ENCODE data around the gene MINDY1.

The MINDY1 gene

GRCh38 chr1:150964164-150964489, 42.6 kb downstream of the MINDY1 start:
- no peak overlapping the region for H3K4me3 ChIP-seq (ENCODE audit: low read length in 2 of 2)
- no peaks in the 10 kb centered on the region for H3K4me1 ChIP-seq (ENCODE audit: control insufficient read depth, insufficient read depth, low read length)
- H3K27me3 ChIP-seq (ENCODE audit: control insufficient read depth in 1 of 2, insufficient read depth in 2 of 2, low read length in 2 of 2), result no peaks in the 10 kb centered on the region
- H3K9me3 ChIP-seq (ENCODE audit: control insufficient read depth in 2 of 2, low read length in 2 of 2), result no peaks in the 10 kb centered on the region
- peaks cover 75 to 79% of the 10 kb centered on the region in 2 donors for H3K36me3 ChIP-seq (ENCODE audit: control insufficient read depth in 2 of 2, insufficient read depth in 2 of 2, low read length in 2 of 2)
- H3K9ac ChIP-seq (ENCODE audit: low read length in 2 of 2), result peak overlapping the region in 1 of 2 donors; percentile 13
- no peak overlapping the region for H3K27ac ChIP-seq (ENCODE audit: low read length)

GRCh38 chr1:150963321-150964163, 43.2 kb downstream of the MINDY1 start:
- no peaks in the 10 kb centered on the region for H3K27me3 ChIP-seq (ENCODE audit: control insufficient read depth in 1 of 2, insufficient read depth in 2 of 2, low read length in 2 of 2)
- H3K4me1 ChIP-seq (ENCODE audit: control insufficient read depth, insufficient read depth, low read length), result no peaks in the 10 kb centered on the region
- H3K4me3 ChIP-seq (ENCODE audit: low read length in 2 of 2), result no peak overlapping the region
- no peaks in the 10 kb centered on the region for H3K9me3 ChIP-seq (ENCODE audit: control insufficient read depth in 2 of 2, low read length in 2 of 2)
- no peak overlapping the region for H3K27ac ChIP-seq (ENCODE audit: low read length)
- no peak overlapping the region for H3K9ac ChIP-seq (ENCODE audit: low read length in 2 of 2)
- H3K36me3 ChIP-seq (ENCODE audit: control insufficient read depth in 2 of 2, insufficient read depth in 2 of 2, low read length in 2 of 2), result peaks cover 76 to 80% of the 10 kb centered on the region in 2 donors

GRCh38 chr1:150961756-150962155, 44.9 kb downstream of the MINDY1 start:
- Histone ChIP-seq H3K36me3 (ENCODE audit: control insufficient read depth in 2 of 2, insufficient read depth in 2 of 2, low read length in 2 of 2) (peaks cover 63 to 69% of the 10 kb centered on the region in 2 donors), H3K4me3 (ENCODE audit: low read length in 2 of 2) (no peak overlapping the region), H3K27ac (ENCODE audit: low read length) (no peak overlapping the region), H3K4me1 (ENCODE audit: control insufficient read depth, insufficient read depth, low read length) (no peaks in the 10 kb centered on the region), H3K9me3 (ENCODE audit: control insufficient read depth in 2 of 2, low read length in 2 of 2) (no peaks in the 10 kb centered on the region), H3K27me3 (ENCODE audit: control insufficient read depth in 1 of 2, insufficient read depth in 2 of 2, low read length in 2 of 2) (no peaks in the 10 kb centered on the region), H3K9ac (ENCODE audit: low read length in 2 of 2) (no peak overlapping the region)

- Histone ChIP-seq H3K4me1 (ENCODE audit: control insufficient read depth, insufficient read depth, low read length) (no peaks in the 10 kb centered on the region), H3K4me3 (ENCODE audit: low read length in 2 of 2) (no peak overlapping the region), H3K9me3 (ENCODE audit: control insufficient read depth in 2 of 2, low read length in 2 of 2) (no peaks in the 10 kb centered on the region), H3K36me3 (ENCODE audit: control insufficient read depth in 2 of 2, insufficient read depth in 2 of 2, low read length in 2 of 2) (peaks cover 52 to 59% of the 10 kb centered on the region in 2 donors), H3K27ac (ENCODE audit: low read length) (no peak overlapping the region), H3K27me3 (ENCODE audit: control insufficient read depth in 1 of 2, insufficient read depth in 2 of 2, low read length in 2 of 2) (no peaks in the 10 kb centered on the region), H3K9ac (ENCODE audit: low read length in 2 of 2) (no peak overlapping the region)
Measured at GRCh38 chr1:150960646-150961045, 46.1 kb downstream of the MINDY1 start.

GRCh38 chr1:150957666-150958065, 49.0 kb downstream of the MINDY1 start:
- H3K27ac ChIP-seq (ENCODE audit: low read length), result no peak overlapping the region
- H3K9me3 ChIP-seq (ENCODE audit: control insufficient read depth in 2 of 2, low read length in 2 of 2), result no peaks in the 10 kb centered on the region
- no peak overlapping the region for H3K4me3 ChIP-seq (ENCODE audit: low read length in 2 of 2)
- H3K36me3 ChIP-seq (ENCODE audit: control insufficient read depth in 2 of 2, insufficient read depth in 2 of 2, low read length in 2 of 2), result peaks cover 39 to 57% of the 10 kb centered on the region in 2 donors
- no peaks in the 10 kb centered on the region for H3K4me1 ChIP-seq (ENCODE audit: control insufficient read depth, insufficient read depth, low read length)
- H3K27me3 ChIP-seq (ENCODE audit: control insufficient read depth in 1 of 2, insufficient read depth in 2 of 2, low read length in 2 of 2), result no peaks in the 10 kb centered on the region
- no peak overlapping the region for H3K9ac ChIP-seq (ENCODE audit: low read length in 2 of 2)

- Histone ChIP-seq H3K36me3 (ENCODE audit: control insufficient read depth in 2 of 2, insufficient read depth in 2 of 2, low read length in 2 of 2) (peaks cover 33 to 54% of the 10 kb centered on the region in 2 donors), H3K27ac (ENCODE audit: low read length) (no peak overlapping the region)
Measured at GRCh38 chr1:150955280-150955679, 51.4 kb downstream of the MINDY1 start.

GRCh38 chr1:150954708-150955107, 52.0 kb downstream of the MINDY1 start:
- no peaks in the 10 kb centered on the region for H3K27me3 ChIP-seq (ENCODE audit: control insufficient read depth in 1 of 2, insufficient read depth in 2 of 2, low read length in 2 of 2)
- H3K36me3 ChIP-seq (ENCODE audit: control insufficient read depth in 2 of 2, insufficient read depth in 2 of 2, low read length in 2 of 2), result peaks cover 33 to 53% of the 10 kb centered on the region in 2 donors
- no peaks in the 10 kb centered on the region for H3K4me1 ChIP-seq (ENCODE audit: control insufficient read depth, insufficient read depth, low read length)
- H3K9ac ChIP-seq (ENCODE audit: low read length in 2 of 2), result no peak overlapping the region
- H3K27ac ChIP-seq (ENCODE audit: low read length), result no peak overlapping the region
- no peak overlapping the region for H3K4me3 ChIP-seq (ENCODE audit: low read length in 2 of 2)
- no peaks in the 10 kb centered on the region for H3K9me3 ChIP-seq (ENCODE audit: control insufficient read depth in 2 of 2, low read length in 2 of 2)

More at GRCh38 chr1:150955280-150955679, 51.4 kb downstream of the MINDY1 start:
- no peak overlapping the region for H3K4me3 ChIP-seq (ENCODE audit: low read length in 2 of 2)
- H3K9ac ChIP-seq (ENCODE audit: low read length in 2 of 2), result no peak overlapping the region
- no peaks in the 10 kb centered on the region for H3K9me3 ChIP-seq (ENCODE audit: control insufficient read depth in 2 of 2, low read length in 2 of 2)
- no peaks in the 10 kb centered on the region for H3K4me1 ChIP-seq (ENCODE audit: control insufficient read depth, insufficient read depth, low read length)
- H3K27me3 ChIP-seq (ENCODE audit: control insufficient read depth in 1 of 2, insufficient read depth in 2 of 2, low read length in 2 of 2), result no peaks in the 10 kb centered on the region

Data from stomach smooth muscle (tissue), 2 donors.